NCI-H2227 (cell line): ENCODE measurements around the gene HOXA3.

Experiments used
- DNase-seq: peaks from one replicate; lab custom pipeline; 2025; ENCODE audit not compliant: unreplicated experiment; lab: John Stamatoyannopoulos, UW

Gene HOXA3

DNA sequence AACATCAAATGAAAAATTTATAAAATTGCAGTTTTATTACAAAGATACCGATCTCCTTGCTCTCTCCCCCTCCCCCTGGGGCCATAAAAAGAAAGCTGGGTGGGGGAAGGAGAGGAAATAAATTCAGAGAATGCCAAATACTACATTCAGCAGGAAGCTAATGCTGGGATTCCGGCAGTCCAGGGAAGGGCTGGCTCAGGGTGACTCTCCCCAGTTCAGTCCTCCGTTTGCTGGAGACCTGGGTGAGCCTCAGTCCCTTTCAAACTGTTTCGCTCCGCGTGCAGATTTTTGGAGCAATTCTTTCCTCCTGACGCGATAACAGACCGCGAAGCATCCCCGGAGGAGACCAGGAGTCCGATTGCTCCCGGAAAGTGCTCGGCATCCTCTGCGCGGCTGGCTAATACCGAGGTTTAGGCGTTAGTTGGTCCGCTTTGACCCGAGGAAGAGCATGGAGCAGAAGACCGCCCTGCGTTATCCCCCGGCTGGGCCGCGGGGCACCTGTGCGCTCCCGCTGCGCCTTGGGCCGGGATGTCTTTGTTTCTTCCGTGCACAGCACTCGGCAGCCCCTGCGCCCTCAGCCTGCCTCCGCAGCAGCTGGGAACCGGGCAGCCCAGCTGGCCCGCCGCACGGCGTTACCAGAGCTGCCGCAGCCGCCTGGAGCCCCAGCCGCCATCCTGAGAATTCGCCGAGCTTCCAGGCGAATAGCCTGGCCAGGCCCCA is 46.0 kb downstream of the HOXA3 start:
- DNase-seq = peak; percentile 16

DNA sequence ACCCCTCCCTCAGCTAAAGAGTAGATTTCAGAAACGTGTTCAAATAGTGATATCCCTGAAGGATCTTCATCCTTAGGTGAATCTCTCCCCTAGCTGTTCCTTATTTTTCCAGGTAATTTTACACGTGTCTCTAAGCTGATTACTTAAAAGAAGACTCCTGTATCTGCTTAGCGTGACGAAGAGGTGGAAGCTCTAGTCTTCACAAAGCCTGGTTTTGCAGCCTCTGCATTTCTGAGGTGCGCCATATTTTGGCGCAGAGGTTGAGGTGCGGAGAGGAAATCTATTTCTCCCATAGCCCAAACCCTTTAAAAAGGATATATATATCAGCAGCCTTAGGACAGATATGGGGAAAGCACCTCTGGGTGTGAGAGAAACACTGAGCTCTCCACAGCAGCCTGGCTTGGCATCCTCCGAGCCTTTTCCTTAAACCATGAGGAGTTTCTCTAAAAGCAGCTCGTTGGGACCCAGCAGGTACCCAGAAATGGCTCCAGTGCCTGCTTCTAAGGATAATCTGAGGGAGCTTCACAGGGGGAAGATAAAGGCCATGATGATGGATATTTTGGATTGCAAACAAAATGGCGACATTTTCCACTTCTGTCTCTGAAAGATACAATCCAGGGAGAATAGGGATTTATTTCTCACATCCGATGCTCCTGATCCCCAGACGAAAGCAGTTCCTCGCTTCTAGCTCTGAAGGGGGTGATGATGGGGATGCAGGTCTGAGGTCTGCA is 46.9 kb downstream of the HOXA3 start:
- DNase-seq = no peak

DNA sequence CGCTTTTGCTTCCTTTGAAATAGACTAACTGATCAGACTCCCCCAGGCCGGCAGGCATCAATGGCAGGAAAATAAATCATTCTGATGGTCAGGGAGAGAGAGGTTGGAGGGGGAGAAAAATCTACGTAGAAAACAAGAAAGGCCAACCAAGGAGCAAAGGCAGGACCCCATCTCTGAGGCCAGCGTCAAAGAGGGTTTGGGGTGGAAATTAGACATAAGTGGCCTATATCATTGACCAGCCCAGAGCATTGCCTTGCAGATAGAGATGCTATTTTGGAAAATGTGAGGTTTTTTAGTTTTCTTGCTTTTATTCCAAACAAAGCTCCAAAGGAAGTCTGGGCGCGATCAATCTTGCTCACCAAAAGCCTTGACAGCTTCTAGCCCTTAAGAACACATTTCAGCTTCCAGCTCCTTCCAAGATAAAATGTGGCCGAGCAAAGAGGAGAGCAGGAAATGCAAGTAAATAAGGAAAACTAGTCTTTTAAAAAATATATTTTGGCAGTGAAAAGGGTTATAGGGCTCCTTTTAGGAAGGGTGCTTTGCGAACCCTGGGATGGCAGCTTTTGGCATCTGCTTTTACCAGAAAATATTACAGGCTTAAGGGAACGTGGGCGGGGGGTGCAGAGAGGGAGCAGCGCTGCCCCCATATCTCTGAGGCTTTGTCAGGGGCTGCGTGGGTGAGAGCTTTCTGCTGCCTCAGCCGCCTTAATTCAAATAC is 47.9 kb downstream of the HOXA3 start:
- no peak for DNase-seq

DNA sequence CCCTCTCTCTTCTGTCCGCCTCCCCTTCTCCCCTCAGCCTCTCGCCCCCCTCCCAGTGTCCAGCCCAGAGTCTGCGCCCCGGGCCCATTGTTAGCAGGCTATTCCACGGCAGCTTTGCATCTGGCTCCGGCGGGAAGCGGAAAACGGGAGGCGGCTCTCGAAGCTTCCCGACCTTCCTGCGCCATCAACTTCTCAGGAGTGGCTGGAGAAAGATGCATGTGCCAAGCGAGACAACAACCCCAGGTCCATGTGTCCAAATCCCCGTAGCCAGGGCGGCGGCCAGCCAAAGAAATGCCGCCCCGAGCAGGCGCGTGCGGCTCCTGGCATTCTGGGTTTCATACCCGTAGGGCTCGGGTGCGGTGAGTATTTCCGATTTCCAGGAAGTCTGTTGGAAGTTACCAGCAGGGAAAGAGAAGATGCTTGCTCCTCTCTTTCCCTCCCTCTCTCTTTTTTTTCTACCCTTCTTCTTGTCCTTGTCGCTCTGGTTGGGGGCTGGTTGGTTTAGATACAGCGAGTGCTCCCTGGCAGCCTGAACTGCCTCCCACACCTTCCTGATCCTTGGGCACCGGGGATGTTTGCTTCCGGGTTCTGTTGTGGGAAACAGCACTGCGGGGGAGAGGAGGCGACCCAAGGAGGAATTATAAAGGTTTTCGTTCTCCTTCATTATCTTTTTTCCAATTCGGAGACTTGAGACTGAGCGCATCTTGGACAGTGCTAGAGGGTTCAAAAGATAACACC is 48.7 kb downstream of the HOXA3 start:
- DNase-seq = no peak

DNA sequence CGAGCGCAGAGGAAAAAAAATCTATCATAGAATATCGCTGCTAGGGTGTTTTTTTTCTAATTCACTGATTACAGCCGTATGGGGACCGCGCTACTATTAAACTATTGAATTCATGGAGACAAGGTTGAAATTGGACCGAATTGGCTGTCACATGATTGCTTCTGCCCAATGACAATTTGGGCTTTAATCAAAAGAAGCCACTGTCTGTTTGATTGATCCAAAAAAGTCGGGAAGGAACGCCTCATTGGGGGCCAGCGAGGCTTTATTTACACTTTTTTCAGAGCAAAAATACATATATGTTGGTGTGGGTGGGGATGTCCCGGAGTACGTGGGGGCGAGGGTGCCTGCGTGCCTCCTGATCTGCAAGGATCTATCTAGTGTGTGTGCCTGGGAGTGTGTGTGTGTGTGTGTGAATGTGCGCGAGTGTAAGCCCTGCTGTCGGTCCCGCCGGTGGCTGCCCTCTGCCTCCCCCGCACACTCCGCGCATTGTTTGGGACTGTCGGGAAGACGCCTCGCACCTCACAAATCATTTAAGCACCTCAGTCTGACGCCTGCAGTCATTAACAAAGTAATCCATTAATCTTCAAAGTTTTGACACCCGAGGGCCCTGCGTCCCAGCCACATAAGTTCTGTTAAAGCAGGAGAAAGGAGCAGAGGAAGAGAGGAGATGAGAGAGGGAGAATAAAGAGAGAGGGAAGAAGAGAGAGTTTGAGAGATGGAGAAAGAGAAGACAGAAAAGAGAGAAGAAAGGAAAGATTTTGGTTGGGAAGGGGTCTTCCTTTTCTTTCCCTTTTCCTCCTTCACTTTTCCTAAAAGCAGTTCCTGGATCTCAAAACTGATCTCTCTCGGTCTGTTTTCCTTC is 49.6 kb downstream of the HOXA3 start, which contains the start of gene HOXA2:
Gene HOXA2, minus strand, starts transcription at position 103 of the 862 bp plus-strand sequence. CDS start 183 bp downstream, outside the sequence.
- no peak for DNase-seq

DNA sequence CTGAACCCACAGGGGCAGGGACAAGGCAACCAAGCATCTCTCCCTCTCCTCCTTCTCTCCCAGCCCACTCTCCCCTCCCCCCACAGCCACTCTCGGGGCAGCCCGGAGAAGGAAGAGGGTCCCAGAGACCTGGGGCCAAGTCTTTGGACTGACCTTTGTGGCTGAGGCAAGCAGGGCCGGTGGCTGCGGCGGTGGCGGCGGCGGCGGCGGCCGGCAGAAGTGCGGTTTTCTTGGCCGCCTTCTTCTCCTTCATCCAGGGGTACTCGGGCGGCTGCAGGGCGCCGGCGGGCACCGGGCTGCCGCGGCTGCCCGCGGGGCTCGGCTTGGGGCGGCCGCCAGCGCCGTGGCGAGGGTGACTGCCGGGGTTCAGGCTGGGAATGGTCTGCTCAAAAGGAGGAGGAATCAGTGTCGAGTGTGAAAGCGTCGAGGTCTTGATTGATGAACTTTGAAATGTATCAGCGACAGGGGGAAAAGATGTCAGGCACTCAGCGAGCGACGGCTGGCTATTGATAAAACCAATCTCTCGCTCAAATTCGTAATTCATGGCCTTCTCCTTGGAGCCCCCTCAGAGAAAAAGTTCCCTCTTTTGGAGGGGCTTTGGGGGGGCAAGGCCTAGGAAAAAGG is 50.3 kb downstream of the HOXA3 start:
- DNase-seq = no peak

DNA sequence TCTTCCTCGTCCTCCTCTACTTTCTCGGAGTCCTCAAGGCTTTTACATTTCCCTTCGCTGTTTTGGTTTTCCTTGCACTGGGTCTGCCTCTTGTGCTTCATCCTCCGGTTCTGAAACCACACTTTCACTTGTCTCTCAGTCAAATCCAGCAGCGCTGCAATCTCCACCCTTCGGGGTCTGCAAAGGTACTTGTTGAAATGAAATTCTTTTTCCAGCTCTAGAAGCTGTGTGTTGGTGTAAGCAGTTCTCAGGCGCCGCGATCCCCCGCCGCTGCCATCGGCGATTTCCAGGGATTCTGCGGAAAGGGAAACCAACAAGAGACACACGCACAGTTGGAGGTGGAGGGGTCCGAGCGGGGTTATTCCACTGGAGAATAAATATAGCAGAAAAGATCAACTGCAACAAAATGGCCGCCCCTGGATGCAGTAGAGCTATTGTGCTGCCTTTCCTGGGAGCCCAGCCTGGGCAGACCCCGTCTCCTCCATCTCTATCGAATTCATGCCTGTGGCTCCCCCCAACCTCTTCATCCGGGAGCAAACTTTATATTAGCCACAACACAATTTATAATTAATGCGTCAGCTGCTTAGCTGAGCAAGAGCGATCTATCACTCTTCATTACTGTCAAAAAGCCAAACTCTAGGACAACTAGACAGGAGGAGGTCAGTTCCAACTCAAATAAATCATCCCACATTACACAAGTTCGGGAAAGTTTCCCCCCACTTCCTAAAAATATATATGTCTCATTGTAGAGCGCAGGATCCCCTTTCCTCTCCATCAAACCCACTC is 51.0 kb downstream of the HOXA3 start:
- no peak for DNase-seq

DNA sequence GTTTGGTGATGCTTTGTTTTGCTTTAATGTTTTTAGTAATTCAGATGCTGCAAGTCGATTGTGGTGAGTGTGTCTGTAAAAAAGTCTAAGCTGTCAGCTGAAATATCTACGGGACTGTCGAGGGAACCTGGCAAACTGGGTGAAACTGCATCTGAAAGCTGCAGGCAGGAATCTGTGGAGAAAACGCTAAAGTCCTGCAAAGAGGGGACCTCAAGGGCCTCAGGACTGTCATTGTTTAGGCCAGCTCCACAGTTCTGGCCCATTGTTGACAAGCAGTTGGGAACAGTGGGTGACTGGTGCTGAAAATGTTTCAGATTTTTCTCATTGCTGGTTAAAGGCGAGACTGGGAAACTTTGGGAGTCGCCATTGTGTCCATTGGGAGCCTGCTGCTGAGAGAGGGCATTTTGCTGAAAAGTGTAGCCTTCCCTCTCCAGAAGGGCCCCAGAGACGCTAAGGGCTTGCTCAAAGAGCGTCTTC is 51.7 kb downstream of the HOXA3 start:
- DNase-seq = no peak

DNA sequence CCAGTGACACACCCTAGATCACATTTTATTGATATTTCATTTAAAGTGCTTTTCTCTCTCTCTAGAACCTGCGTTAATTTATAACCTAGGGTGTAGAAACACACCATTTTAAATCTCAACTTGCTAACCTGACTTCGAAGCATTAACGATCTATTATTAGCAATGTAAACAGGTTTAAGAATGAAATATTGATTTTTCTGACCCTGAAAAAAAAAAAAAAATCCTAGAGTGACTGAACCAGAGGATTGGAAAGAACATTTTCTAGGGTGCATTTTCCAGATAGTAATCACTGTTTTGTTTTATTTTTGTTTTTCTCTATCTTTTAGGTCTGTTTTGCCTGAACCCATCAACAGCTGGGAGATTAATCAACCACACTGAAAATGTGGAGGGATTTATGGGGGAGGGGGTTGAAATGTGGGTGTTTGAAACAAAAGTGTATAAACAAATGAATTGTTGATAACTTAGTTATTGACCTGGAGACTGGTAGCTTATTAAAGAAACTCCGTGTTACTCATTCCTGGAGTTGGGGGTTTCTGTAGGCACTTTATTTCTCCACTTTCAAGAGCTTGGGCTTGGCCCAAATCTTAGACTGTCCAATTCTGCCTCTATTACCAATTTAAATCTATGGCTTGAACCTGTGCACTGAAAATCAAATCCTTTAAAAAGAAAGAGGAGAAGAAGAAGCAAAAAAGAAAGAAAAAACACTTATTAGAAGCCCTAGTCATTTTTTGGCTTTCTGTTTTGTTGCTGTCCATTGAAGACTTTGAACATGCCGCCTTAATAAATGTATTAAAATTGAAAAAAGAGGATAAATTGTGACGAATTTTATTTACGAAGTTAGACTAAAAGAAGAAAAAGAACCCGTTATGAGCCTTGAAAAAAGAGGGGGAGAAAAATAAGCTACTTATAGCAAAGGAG is 52.7 kb downstream of the HOXA3 start:
- DNase-seq = no peak

DNA sequence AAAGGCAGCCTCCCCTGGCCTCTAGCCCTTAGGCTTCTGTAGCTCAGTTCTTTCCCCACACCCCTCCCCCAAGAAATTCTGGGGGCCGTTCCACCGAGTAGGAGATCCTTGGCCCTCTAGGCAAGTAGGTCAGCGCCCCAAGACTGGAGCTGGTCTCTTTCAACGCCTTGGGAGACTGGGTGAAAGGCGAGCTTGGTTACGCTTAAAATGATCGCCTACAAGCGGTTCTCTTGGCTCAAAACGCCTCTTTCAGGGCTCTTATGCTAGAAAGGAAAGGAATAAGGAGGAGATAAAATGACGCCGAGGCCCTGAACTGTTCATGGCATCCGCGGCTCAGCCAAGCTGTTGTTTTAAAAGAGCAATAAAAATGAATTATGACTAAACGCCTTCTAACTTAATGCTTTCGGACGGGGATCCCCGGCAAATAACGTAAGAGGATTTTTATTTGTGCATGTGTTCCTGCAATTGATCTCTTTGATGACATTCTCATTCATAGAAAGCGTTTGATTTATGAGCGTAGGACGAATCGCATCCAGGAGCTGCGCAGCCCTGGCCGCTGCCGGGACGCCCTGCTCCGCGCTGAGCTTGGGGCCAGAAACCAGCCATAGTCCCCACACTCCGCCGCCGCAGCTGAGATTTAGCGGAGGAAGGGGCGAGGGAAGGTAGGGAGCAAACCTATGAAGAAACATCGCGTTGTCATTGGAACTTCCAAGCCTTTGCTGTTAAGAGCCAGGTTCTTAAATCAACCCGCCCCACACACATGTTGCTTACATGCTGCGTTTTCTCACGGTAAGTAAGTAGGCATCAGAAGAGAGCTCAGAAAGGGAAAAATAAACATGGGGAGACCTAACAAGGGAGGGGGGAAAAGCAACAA is 53.6 kb downstream of the HOXA3 start:
- no peak for DNase-seq

DNA sequence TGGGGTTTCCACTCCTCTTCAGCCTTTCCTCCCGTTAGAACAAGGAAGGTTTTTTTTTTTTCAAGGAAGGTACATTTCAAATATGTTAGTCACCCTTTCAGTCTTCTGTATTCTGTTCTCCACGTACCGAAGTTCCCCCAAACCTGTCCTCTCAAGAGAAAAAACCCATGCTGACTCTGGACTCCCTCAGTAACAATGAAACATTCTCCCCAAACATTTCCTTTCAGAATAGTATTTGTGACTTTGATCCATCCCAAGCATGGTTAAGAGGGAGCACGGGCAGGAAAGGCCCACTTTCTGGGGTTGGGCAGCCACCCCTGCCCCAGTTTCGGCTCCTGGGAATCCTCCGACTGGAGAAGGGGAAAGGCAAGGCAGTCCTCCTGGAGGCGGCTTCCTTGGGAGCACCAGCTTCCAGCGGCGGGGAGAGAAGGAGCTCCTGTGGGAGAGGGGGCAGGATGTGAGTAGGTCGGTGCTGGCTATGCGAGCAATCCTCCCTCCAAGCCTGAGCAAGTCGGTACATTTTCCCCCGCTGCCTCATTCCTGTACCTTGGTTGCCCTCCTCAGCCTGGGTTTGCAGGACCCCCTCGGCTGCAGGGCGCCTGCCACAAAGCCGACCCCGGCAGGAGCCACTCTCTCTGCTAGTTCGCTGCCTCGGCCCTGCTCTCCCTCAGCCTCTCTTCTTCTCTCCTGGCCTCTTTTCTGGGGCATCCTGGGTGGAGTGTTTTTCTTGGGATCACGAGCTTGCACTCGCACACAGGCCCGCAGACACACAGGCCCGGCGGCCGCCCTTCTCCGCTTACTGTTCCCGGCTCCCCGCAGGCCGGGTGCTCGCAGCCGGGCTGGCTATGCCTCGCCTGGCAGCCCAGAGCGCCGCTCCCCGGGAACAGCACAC is 54.5 kb downstream of the HOXA3 start:
- no peak for DNase-seq

DNA sequence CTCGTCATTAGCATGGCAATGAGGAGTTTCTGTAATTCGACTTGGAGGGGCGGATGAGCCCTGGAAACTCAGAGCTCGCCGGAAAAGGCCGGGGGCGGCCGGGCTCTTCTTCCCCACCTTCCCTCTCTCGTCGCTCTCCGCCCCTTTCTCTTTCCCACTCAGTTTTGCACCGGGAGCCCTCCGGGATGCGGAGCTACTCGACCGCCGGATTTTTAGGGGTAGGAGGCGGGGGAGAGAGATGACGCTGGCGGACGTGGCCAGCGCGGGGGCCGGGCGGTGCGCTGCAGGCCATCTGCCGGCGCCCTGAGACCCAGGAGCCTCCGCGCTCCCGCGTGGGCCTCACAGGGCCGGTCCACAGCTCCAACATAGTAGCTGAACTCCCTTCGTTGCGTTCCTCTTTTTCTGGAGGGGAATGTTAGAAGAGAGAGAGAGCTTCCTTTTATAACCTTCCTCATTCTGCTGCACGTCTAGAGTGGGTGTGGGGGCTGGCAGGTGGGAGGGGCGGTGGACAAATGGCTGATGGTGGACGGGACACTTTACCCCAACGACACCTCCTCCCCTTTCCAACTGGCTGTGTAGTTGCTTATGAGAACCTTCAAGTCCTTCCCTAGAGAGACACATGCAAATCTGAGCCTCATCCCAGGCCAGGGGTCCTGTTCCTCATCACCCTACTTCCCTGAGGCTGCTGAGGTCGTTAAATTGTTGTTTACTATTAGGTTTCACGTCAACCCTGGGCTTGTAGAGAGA is 55.4 kb downstream of the HOXA3 start:
- DNase-seq = no peak

DNA sequence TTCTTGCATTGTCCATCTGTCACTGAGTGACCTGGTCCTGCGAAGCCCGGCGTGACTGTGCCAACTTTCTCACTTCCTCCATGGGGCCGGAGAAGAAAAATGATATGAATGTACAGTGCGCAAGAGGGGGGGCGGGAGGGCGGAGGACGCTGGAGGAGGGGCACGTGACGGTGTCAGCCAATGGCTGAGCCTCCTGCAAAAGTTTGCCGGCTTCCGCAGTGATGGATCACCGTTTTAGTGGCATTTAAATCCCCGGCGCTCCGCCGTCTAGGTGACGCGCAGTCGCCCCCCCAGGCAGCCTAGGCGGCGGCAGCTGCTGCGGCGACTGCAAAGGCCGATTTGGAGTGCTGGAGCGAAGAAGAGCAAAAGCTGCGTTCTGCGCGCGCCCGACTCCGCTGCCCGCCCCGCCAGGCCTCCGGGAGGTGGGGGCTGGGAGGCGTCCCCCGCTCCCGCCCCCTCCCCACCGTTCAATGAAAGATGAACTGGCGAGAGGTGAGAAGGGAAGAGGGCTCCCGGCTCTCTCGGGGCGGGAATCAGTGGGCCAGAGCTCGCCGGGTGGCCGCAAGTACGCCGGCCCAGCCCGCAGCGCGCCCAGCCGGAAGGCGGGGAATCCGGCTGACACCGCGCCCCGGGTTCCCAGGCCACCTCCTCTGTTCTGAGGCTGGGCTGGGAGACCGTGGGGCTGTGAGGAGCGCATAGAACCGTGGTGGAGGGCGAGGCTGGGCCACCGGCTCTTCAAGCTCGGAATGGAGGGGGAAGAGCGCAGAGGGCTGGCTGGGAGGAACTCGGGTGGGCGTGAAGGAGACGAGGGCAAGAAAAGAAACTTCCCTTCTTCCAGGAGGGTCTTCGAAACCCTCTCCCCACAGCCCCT is 56.3 kb downstream of the HOXA3 start, which contains the start of gene HOXA1:
Gene HOXA1, minus strand, starts transcription at position 104 of the 871 bp plus-strand sequence. Its CDS starts 88 bp downstream, at position 16.
- DNase-seq = peak; percentile 42
